ENCODE results near the gene CEP57L1. TPM values are rescaled to one million over a fixed set of nuclear protein-coding genes. Genes with fewer than 3 reads are reported as not detected.

Gene CEP57L1
- 18.2 and 25.4 TPM in 2 replicates for total RNA-seq

- DNase-seq (ENCODE audit: low spot score): peak; percentile 92
- Mint-ChIP-seq H3K9me3 (no peaks in the 10 kb centered on the region), H3K4me3 (ENCODE audit: low read depth) (peak within 1 kb of the TSS; percentile 93), H3K36me3 (ENCODE audit: low read depth) (peaks cover 15% of the 10 kb centered on the region), H3K4me1 (ENCODE audit: low read depth) (peaks cover 45% of the 10 kb centered on the region), H3K27ac (peak within 1 kb of the TSS; percentile 99), H3K27me3 (ENCODE audit: low read depth) (no peaks in the 10 kb centered on the region)
- intact Hi-C loops (cut with micrococcal nuclease): loop anchor here (1.0 to 10.0 kb wide), 9 partner anchors 9 to 1780 kb away; partner anchors contain the start of genes AMD1, ARMC2, CD164 and MICAL1
These were observed at the start of gene CEP57L1 for GRCh38 chr6:109095036-109095834. Gene CEP57L1, plus strand, starts transcription at chr6:109095507. Its CDS starts 49,715 bp downstream, at chr6:109145222.

GRCh38 chr6:109048176-109048575 lies 47.1 kb upstream of the CEP57L1 start:
- DNase-seq (ENCODE audit: low spot score): no peak
- Mint-ChIP-seq H3K4me3 (ENCODE audit: low read depth) (no peak overlapping the region), H3K4me1 (ENCODE audit: low read depth) (peaks cover 13% of the 10 kb centered on the region), H3K9me3 (peaks cover 4% of the 10 kb centered on the region), H3K27me3 (ENCODE audit: low read depth) (peaks cover 10% of the 10 kb centered on the region), H3K36me3 (ENCODE audit: low read depth) (peaks cover 4% of the 10 kb centered on the region), H3K27ac (no peak overlapping the region)
- intact Hi-C loops (cut with micrococcal nuclease): no loop called here

GRCh38 chr6:109048670-109049415 lies 46.5 kb upstream of the CEP57L1 start:
- peaks cover 9% of the 10 kb centered on the region for H3K27me3 Mint-ChIP-seq (ENCODE audit: low read depth)
- no peak overlapping the region for H3K27ac Mint-ChIP-seq
- DNase-seq (ENCODE audit: low spot score): no peak
- H3K4me1 Mint-ChIP-seq (ENCODE audit: low read depth): peaks cover 13% of the 10 kb centered on the region
- H3K4me3 Mint-ChIP-seq (ENCODE audit: low read depth): no peak overlapping the region
- intact Hi-C loops (cut with micrococcal nuclease): no loop called here
- H3K9me3 Mint-ChIP-seq: peaks cover 4% of the 10 kb centered on the region
- H3K36me3 Mint-ChIP-seq (ENCODE audit: low read depth): peaks cover 4% of the 10 kb centered on the region

- intact Hi-C loops (cut with micrococcal nuclease): no loop called here
- H3K27ac Mint-ChIP-seq: no peak overlapping the region
- H3K27me3 Mint-ChIP-seq (ENCODE audit: low read depth): peaks cover 10% of the 10 kb centered on the region
- H3K4me3 Mint-ChIP-seq (ENCODE audit: low read depth): no peak overlapping the region
- peaks cover 13% of the 10 kb centered on the region for H3K4me1 Mint-ChIP-seq (ENCODE audit: low read depth)
- H3K9me3 Mint-ChIP-seq: peaks cover 4% of the 10 kb centered on the region
- peaks cover 4% of the 10 kb centered on the region for H3K36me3 Mint-ChIP-seq (ENCODE audit: low read depth)
- no peak for DNase-seq (ENCODE audit: low spot score)
These were observed 45.3 kb upstream of the CEP57L1 start for GRCh38 chr6:109050012-109050411.

- H3K27ac Mint-ChIP-seq: no peak overlapping the region
- H3K4me3 Mint-ChIP-seq (ENCODE audit: low read depth): no peak overlapping the region
- peaks cover 13% of the 10 kb centered on the region for H3K4me1 Mint-ChIP-seq (ENCODE audit: low read depth)
- peaks cover 9% of the 10 kb centered on the region for H3K27me3 Mint-ChIP-seq (ENCODE audit: low read depth)
- DNase-seq (ENCODE audit: low spot score): no peak
- H3K36me3 Mint-ChIP-seq (ENCODE audit: low read depth): peaks cover 4% of the 10 kb centered on the region
- intact Hi-C loops (cut with micrococcal nuclease): no loop called here
- H3K9me3 Mint-ChIP-seq: peaks cover 4% of the 10 kb centered on the region
These were observed 44.7 kb upstream of the CEP57L1 start for GRCh38 chr6:109050447-109051102.

- no peak overlapping the region for H3K4me3 Mint-ChIP-seq (ENCODE audit: low read depth)
These were observed 43.8 kb upstream of the CEP57L1 start for GRCh38 chr6:109051301-109052017.

GRCh38 chr6:109052018-109052651 lies 43.2 kb upstream of the CEP57L1 start:
- no peak overlapping the region for H3K27ac Mint-ChIP-seq
- H3K4me1 Mint-ChIP-seq (ENCODE audit: low read depth): peaks cover 13% of the 10 kb centered on the region
- H3K9me3 Mint-ChIP-seq: peaks cover 4% of the 10 kb centered on the region
- H3K36me3 Mint-ChIP-seq (ENCODE audit: low read depth): peaks cover 4% of the 10 kb centered on the region
- intact Hi-C loops (cut with micrococcal nuclease): no loop called here
- H3K27me3 Mint-ChIP-seq (ENCODE audit: low read depth): peaks cover 9% of the 10 kb centered on the region
- no peak overlapping the region for H3K4me3 Mint-ChIP-seq (ENCODE audit: low read depth)
- no peak for DNase-seq (ENCODE audit: low spot score)

More at GRCh38 chr6:109051301-109052017, 43.8 kb upstream of the CEP57L1 start:
- H3K9me3 Mint-ChIP-seq: peaks cover 4% of the 10 kb centered on the region
- H3K36me3 Mint-ChIP-seq (ENCODE audit: low read depth): peaks cover 4% of the 10 kb centered on the region
- peaks cover 13% of the 10 kb centered on the region for H3K4me1 Mint-ChIP-seq (ENCODE audit: low read depth)
- intact Hi-C loops (cut with micrococcal nuclease): no loop called here
- no peak overlapping the region for H3K27ac Mint-ChIP-seq
- DNase-seq (ENCODE audit: low spot score): no peak
- peaks cover 9% of the 10 kb centered on the region for H3K27me3 Mint-ChIP-seq (ENCODE audit: low read depth)

- DNase-seq (ENCODE audit: low spot score): no peak
- Mint-ChIP-seq H3K4me3 (ENCODE audit: low read depth) (no peak overlapping the region), H3K27me3 (ENCODE audit: low read depth) (peaks cover 9% of the 10 kb centered on the region), H3K27ac (no peak overlapping the region), H3K36me3 (ENCODE audit: low read depth) (peaks cover 4% of the 10 kb centered on the region), H3K9me3 (peaks cover 4% of the 10 kb centered on the region), H3K4me1 (ENCODE audit: low read depth) (peaks cover 13% of the 10 kb centered on the region)
- intact Hi-C loops (cut with micrococcal nuclease): no loop called here
These were observed 42.5 kb upstream of the CEP57L1 start for GRCh38 chr6:109052852-109053251.

- Mint-ChIP-seq H3K4me3 (ENCODE audit: low read depth) (no peak overlapping the region), H3K36me3 (ENCODE audit: low read depth) (peaks cover 4% of the 10 kb centered on the region), H3K4me1 (ENCODE audit: low read depth) (peaks cover 11% of the 10 kb centered on the region), H3K27ac (no peak overlapping the region), H3K9me3 (peaks cover 4% of the 10 kb centered on the region), H3K27me3 (ENCODE audit: low read depth) (peaks cover 9% of the 10 kb centered on the region)
- DNase-seq (ENCODE audit: low spot score): no peak
- intact Hi-C loops (cut with micrococcal nuclease): no loop called here
These were observed 42.0 kb upstream of the CEP57L1 start for GRCh38 chr6:109053336-109053735.

GRCh38 chr6:109055771-109056235 lies 39.5 kb upstream of the CEP57L1 start:
- DNase-seq (ENCODE audit: low spot score): no peak
- Mint-ChIP-seq H3K9me3 (no peaks in the 10 kb centered on the region), H3K4me3 (ENCODE audit: low read depth) (no peak overlapping the region), H3K36me3 (ENCODE audit: low read depth) (no peaks in the 10 kb centered on the region), H3K27me3 (ENCODE audit: low read depth) (peaks cover 9% of the 10 kb centered on the region), H3K4me1 (ENCODE audit: low read depth) (peaks cover 20% of the 10 kb centered on the region), H3K27ac (no peak overlapping the region)
- intact Hi-C loops (cut with micrococcal nuclease): loop anchor here (5.0 kb wide), 1 partner anchor 44 kb away; no protein-coding TSS in a partner anchor

GRCh38 chr6:109056661-109057060 lies 38.6 kb upstream of the CEP57L1 start:
- peaks cover 20% of the 10 kb centered on the region for H3K4me1 Mint-ChIP-seq (ENCODE audit: low read depth)
- no peak for DNase-seq (ENCODE audit: low spot score)
- no peak overlapping the region for H3K4me3 Mint-ChIP-seq (ENCODE audit: low read depth)
- no peaks in the 10 kb centered on the region for H3K9me3 Mint-ChIP-seq
- intact Hi-C loops (cut with micrococcal nuclease): loop anchor here (5.0 kb wide), 1 partner anchor 44 kb away; no protein-coding TSS in a partner anchor
- peaks cover 9% of the 10 kb centered on the region for H3K27me3 Mint-ChIP-seq (ENCODE audit: low read depth)
- no peak overlapping the region for H3K27ac Mint-ChIP-seq
- no peaks in the 10 kb centered on the region for H3K36me3 Mint-ChIP-seq (ENCODE audit: low read depth)
